HG02642 (cell line): ENCODE results near the gene RPS6KL1.
"Not testable (repeated sequence)": the region's sequence is repeated elsewhere in the genome, so short reads cannot be mapped to it uniquely, and the experiment has no call there.

Experiments used
- ATAC-seq: cut with Tn5 transposase; IDR thresholded peaks from one replicate; pipeline ENCODE4 v1.9.1; 2021; ENCODE audit warnings: mild to moderate bottlenecking; ENCODE audit not compliant: unreplicated experiment, poor library complexity

RPS6KL1 gene

DNA sequence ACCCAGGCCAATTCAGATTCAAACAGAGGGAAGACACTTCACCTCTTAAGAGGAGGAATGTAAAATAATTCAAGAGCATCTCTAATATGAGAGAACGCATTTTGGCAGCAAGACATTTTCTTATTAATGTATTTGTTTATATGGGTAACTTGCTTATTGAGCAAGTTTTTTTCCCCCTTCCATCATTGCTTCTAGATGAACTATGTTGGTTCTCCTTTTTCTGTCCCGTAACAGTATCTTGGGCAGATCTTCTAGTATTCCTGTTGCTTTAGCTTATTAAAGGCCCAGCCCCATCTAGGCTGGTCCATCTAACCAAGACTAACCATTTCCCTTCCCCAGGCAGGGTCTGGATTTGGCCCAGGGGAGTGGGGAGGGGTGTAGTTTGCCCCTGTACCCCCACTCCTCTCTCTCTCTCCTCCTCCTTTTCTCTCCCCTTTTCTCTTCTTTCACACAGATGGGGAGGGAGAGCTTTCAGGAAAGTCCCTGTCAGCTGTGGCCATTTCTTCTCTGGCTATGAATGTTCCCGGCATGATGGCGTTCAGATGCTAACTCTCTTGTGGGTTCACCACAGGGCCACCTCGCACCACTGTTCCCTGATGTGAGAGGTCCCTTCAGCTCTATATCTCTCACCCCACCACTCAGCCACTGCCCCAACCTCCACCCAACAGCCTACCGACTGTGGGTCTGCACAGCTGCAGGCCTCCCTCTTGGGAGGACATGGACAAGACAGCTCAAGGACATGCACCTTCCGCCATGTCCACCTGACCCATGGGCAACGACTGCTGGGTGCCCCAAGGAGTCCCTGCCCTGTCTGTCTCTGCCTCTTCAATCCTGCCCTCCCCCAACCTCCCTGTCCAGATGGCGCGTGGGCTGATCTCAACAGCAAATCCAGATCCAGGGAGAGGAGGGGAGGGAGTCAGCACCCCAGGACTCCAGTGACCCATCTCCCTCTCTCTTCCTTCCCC lies 15.8 kb upstream of the RPS6KL1 start:
- ATAC-seq = no peak

- no peak for ATAC-seq
Measured at GRCh38 chr14:74937171-74937570, 14.1 kb upstream of the RPS6KL1 start.

- ATAC-seq = no peak
Measured at GRCh38 chr14:74936731-74937130, 13.7 kb upstream of the RPS6KL1 start.

GRCh38 chr14:74936151-74936550 lies 13.1 kb upstream of the RPS6KL1 start:
- no peak for ATAC-seq

DNA sequence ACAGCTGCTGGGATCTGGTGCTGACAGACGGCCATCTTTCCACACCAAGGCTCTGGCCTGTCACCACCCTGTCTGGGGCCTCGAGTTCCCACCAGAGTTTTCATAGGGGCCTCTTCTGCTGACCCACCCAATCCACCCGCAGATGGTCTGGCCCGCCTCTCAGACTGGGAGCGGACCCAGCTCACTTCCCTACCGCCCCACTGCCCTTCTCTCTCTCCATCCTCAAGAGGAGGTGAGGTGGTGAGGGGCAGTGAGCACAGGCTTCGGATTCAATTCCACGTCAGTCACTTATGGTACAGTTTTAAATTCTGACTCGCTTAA lies 12.3 kb upstream of the RPS6KL1 start:
- no peak for ATAC-seq

- no peak for ATAC-seq
Measured at GRCh38 chr14:74934476-74935359, 11.7 kb upstream of the RPS6KL1 start.

GRCh38 chr14:74934041-74934440 lies 11.0 kb upstream of the RPS6KL1 start:
- ATAC-seq = no peak

DNA sequence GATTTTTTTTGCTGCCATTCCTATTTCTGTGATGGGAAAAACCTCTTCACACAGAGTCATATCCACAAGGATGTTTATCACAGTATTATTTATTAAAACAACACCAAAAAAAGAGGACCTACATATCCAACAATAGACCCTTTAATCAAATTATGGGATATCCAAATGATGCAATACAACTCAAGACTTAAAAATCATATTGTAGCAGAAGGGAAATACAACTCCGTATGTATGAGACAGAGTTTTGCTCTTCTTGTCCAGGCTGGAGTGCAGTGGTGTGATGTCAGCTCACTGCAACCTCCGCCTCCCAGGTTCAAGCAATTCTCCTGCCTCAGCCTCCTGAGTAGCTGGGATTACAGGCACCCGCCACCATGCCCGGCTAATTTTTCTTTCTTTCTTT lies 9.9 kb upstream of the RPS6KL1 start:
- ATAC-seq = not testable (repeated sequence)

GRCh38 chr14:74932401-74932901 lies 9.4 kb upstream of the RPS6KL1 start:
- ATAC-seq = no peak

DNA sequence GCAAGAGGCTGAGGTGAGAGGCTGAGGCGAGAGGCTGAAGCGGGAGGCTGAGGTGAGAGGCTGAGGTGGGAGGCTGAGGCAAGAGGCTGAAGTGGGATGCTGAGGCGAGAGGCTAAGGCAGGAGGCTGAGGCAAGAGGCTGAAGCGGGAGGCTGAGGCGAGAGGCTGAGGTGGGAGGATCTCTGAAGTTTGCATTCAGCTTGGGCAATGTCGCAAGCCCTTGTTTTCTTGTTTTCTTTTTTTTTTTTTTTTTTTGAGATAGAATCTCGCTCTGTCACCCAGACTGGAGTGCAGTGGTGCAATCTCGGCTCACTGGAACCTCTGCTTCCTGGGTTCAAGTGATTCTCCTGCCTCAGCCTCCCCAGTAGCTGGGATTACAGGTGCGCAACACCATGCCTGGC lies 8.7 kb upstream of the RPS6KL1 start:
- not testable (repeated sequence) for ATAC-seq

DNA sequence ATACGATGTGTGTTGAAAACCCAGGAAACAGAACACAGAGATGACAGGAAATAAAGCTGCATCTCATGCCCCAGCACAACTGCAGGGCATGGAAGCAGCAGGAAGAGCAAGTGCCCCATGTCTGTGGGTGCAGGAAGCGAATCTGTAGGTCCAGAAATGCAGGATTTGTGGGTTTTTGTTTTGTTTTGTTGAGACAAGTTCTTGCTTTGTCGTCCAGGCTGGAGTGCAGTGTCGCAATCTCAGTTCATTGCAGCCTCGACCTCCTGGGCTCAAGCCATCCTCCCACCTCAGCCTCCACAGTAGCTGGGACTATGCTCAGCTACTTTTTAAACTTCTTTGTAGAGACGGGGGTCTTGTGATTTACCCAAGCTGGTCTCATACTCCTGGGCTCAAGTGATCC lies 6.2 kb upstream of the RPS6KL1 start:
- ATAC-seq = no peak

DNA sequence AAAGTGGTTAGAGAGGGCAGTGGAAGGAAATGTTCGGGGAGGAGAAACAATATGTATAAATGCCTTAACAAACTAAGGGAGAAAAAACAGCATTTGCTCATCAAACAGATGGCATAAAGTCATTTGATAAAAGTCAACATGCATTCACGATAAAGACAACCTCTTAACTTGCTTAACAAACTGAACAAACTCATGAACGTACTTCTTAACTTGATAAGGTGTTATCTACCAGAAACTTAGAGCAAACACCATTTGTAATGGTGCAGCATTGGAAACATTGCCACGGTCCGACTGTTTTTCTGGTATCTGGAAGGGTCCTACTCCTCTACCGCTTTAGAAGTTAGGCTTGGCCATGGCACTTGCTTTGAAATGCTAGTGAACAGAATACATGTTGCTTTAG lies 4.2 kb upstream of the RPS6KL1 start:
- no peak for ATAC-seq

DNA sequence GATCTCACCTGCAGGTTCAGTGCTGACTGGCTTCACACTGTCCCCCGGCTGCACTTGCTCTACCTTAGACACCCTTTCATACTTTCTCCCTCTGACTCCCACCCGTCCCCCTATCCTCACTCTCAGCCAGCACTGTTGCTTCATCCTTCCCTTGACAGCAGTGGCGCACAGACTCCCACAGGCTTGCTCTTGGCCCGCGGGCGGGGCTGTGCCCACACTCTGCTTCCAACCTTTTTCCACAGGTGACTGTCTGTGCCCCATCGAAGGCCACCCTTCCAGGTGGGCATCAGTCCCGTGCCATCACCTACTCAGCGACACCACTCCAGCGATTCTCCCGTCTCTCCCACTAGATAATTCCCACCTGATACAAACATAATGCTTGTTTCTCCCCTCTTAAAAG lies 1.0 kb upstream of the RPS6KL1 start:
- no peak for ATAC-seq

- no peak for ATAC-seq
Measured at GRCh38 chr14:74921987-74922751, 891 bp downstream of the RPS6KL1 start.

GRCh38 chr14:74921053-74921620 lies 1.9 kb downstream of the RPS6KL1 start:
- no peak for ATAC-seq

- ATAC-seq = no peak
Measured at GRCh38 chr14:74920281-74920680, 2.8 kb downstream of the RPS6KL1 start.

GRCh38 chr14:74919421-74920165 lies 3.5 kb downstream of the RPS6KL1 start:
- ATAC-seq = no peak

- ATAC-seq = no peak
Measured at GRCh38 chr14:74918380-74918779, 4.7 kb downstream of the RPS6KL1 start.

GRCh38 chr14:74917646-74918081 lies 5.4 kb downstream of the RPS6KL1 start:
- no peak for ATAC-seq
